T-helper 1 cell (primary cell): ENCODE data around the gene CRIP1.

Experiments used
- DNase-seq, 5 donors: peaks; one replicate each; pipeline ENCODE4 v3.0.0-alpha.2; 2012 to 2020
- total RNA-seq, 4 donors: gene quantifications; one replicate each; lab custom pipeline; 2026; lab: John Stamatoyannopoulos, UW

CRIP1 gene, protein sequence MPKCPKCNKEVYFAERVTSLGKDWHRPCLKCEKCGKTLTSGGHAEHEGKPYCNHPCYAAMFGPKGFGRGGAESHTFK
- 38.0 to 63.9 (median 47.2) reads per million in 4 donors for total RNA-seq

- DNase-seq: no peak
Measured at GRCh38 chr14:105486163-105486973, at the start of gene CRIP1. TSS of gene CRIP1 (plus strand) at chr14:105486886. CDS start at chr14:105487260, 374 bp downstream.

DNA sequence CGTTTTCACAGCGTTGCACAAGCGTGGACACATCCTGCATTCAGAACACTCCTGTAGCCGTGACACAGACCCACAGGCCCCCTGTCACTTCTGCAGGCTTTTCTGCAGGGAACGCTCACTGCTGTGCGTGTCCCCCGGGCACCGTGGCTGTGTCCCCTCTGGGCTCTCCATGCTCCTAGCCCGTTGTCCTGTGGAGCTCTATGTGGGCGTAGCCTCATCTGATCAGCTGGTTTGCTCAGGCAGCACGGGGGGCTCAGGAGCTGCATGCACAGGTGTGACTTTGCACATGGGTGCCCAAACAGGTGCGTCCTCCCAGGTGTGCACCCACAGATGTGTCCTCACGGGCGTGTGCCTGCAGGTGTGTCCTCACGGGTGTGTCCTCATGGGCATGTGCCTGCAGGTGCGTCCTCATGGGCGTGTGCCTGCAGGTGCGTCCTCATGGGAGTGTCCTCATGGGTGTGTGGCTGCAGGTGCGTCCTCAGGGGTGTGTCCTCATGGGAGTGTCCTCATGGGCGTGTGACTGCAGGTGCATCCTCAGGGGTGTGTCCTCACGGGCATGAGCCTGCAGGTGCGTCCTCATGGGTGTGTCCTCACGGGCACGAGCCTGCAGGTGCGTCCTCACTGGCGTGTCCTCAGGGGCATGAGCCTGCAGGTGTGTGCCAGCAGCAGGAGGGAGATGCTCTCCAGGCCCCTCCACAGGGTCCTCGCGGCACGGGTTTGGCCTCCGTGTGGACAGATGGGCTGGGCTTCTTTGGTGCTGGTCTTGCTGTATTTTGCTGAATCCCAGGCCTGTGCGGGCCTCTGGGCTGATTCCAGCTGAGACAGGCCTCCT is 49.6 kb upstream of the CRIP1 start:
- DNase-seq: no peak

DNA sequence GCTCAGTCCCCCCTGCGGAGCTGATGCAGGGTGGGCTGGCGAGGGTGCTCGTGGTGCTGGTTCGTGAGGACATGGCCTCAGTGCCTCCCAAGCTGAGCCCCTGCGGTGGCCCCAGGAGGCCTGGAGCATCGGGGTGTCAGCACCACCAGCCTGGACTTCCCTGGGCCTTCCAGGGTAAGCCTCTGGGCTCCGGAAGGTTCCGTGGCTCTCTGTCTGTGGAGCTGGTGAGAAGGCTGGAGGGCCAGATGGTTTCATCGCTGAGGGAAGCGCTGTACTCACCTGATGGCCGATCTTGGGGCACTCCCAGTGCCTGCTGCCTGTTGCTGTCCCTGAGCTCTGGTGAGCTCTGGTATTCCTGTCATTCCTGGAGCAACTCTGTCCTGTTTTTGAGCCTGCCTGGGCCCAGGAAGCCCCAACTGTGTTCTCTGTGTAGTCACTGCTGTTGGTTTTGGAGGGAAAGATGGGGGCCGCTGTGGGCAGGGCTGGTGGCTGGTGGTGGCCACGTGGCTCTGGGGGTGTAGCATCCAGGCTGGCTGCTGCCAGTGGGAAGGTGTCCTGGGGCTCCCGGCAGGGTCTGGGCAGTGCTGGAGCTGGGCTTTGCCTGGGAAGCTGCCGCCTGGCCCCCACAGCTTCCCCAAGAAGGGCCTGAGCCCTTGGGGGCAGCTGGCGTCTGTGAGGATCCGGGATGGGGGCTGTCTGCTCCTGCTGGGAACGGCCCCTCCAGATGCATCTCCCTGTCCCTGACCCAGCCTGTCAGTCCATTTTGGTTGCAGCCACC is 48.8 kb upstream of the CRIP1 start:
- DNase-seq: no peak

GRCh38 chr14:105439179-105439578 is 47.5 kb upstream of the CRIP1 start:
- no peak for DNase-seq

DNA sequence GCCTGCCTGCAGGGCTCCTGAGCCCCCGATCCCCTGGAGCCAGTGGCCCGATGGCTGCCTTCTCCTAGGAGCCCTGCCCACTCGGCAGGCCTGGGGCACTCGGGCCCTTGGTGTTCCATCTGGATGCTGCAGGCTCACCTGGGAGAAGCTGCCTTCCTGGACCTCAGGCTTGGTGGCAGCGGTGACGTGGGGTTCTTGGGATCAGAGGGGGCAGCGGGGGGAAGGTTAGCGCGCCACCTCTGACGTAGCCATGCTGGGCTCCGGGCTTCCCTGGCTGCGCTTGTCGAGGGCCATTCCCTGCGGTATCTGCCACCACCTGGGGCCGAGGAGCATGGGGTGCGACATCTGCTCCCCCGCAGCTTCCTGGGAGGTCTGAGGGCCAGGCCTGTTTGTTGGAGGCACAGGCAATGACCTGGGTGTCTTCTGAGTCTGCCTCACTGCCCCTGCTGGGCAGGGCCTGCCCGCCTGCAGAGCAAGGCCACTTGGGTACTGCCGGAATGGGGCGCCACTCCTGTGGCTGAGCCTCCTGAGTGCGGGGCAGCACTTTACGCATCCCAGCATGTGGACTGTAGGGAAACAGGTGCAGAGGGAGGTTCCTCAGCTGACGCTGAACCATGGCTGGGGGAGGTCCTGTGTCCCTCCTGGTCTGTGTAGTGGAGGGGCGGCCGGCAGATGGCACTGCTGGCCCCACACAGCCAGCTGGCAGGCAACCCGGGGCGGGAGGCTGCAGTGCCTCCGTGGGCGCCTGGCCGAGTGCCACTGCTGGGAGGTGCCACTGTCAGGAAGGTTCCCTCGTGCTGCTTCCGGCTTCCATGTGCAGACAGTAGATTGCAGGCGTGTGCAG is 46.8 kb upstream of the CRIP1 start:
- DNase-seq: no peak

- DNase-seq: no peak
Measured at GRCh38 chr14:105440554-105440900, 46.2 kb upstream of the CRIP1 start.

- no peak for DNase-seq
Measured at GRCh38 chr14:105440992-105441391, 45.7 kb upstream of the CRIP1 start.

GRCh38 chr14:105442125-105442524 is 44.6 kb upstream of the CRIP1 start:
- DNase-seq: no peak

DNA sequence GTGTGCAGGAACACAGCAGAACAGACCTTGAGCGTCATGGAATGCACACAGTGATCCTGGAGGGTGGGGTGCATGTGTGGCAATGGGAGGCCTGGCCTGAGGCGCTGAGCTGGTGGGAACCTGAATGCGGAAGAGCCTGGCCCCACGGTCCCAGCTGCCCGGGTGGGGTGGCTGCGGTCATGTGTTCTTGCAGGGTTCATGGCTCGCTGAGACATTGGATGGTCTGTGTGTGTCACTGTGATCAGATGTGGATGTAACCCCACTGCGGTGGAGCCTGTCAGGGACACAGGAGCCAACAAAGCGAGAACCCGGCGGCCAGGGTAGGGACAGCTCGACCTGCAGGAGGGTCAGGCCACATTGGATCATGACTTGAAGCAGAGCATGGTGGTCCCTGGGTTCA is 43.9 kb upstream of the CRIP1 start:
- DNase-seq: peak in 1 of 5 donors; percentile 6

DNA sequence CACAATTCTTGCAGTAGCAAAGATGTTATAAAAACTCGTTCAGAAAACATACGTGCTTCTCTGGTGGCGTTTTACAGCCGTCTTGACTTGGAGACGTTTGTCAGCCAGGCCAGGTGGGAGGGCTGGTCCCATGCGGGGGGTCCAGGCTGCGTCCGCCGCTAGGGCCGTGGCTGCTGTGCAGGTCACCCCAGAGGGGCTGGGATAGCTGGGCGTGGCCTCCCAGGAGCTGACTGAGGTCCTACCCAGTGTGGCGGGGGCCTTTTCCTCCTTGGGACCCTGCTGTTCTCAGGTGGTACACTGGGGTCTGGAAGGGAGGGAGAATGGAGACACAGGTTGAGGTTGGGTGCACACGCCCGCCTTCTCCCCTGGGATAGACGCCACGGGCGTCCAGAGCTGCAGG is 41.8 kb upstream of the CRIP1 start:
- peak in 1 of 5 donors; percentile 9 for DNase-seq

- DNase-seq: peak in 1 of 5 donors; percentile 9
Measured at GRCh38 chr14:105445290-105445689, 41.4 kb upstream of the CRIP1 start.

DNA sequence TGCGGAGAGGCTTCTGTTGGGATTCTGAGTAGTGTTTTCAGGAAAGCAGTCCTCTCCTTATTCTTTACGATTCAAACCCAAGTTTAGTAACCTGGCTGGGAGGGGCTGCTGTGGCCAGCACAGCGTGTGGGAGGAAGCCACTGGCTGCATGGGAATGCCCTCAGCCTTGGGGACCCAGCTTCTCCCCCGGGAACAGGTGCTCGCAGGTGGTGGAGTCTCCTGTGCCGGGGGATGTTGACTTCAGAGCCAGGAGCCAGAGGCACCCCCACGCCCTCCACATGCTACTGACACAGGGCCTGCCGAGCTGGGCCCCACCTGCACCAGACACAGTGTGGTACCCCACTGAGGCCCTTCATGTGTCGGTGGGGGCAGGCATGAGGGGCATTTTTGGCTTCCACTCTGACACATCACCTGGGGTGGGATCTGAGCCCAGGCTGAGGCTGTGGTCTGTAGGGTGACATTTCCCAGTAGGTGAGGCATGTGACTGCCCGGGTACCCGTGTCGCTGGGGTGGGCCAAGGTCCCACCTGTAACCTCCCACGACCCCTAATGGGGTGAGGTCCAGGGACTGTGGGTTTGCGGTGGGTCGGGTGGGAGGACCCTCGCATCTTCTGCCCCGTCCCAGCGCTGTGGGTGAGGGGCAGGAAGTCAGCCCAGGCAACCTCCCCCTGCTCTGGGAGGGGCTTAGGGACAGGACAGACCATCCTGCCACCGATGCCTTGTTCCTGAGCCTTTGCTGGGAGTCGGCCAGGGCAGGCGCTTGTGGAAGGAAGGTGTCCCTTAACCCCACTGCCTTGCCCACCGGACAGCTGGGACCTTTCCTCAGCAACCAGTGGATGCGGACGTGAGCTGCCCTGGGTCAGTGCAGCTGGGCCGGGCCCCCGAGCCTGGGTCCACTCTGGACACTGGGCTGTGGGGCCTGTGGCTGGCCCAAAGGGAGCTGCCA is 40.5 kb upstream of the CRIP1 start:
- DNase-seq: peak in 1 of 5 donors; percentile 7

- DNase-seq: peak in 1 of 5 donors; percentile 8
Measured at GRCh38 chr14:105446971-105447370, 39.7 kb upstream of the CRIP1 start.

- DNase-seq: peak in 1 of 5 donors; percentile 12
Measured at GRCh38 chr14:105447651-105448640, 38.7 kb upstream of the CRIP1 start.

DNA sequence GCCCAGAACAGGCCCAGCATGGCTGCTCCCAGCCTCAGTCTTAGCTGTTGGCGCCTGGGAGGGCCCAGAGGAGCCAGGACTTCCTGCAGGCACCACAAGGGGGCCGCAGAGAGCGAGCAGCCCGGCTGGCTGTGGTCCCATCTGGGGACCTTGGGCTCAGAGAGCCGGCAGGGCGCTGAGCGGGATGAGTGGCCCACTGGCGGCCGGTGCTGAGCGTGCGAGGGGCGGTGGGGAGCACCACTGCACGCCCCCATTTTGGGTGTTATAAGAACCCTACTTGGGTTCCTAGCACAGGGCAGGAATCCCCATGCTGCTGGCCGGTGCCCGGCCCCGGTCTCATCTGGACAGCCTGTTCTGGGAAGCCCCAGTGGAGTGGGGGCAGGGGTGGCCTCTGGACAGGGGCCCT is 38.0 kb upstream of the CRIP1 start:
- DNase-seq: peak; percentile 29 to 66 (median 50)

DNA sequence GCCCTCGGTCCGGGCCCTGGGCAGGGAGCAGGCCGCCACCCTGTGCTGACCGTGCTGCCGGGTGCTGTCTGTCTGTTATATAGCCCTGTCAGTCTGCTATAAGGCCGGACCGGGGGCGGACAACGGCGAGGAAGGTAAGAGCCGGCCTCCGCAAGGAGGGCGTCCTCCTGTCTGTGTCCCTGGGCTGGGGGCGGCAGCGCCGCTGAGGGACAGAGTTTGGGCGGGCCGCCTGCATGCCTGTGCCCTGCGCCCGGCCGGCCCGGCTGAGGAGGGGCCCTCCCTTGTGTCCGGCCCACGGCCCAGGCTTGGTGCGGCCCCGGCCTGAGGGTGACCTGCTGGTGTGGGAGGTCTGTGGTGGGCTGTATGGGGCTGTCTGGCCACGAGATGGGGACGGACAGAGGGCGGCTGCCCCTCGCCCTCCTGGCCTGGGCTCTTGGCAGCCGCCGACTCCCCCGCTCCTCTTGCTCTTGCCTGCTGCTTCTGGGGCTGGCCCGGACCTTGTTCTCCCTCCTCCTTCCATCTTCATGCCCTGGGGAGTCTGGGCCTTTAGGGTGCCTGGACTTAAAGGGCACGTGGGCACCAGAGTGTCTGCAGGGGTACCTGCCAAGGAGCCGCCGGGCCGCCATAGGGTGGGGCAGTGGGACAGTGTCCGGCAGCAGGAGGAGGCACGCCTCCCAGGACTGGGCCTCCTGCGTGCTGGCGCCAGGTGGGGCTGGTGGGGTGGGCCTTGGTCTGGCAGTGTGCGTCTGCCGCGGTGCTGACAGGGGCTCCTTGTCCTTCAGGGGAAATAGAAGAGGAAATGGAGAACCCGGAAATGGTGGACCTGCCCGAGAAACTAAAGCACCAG is 37.2 kb upstream of the CRIP1 start:
- DNase-seq: peak in 2 of 5 donors; percentile 5 to 7

GRCh38 chr14:105450123-105450505 is 36.6 kb upstream of the CRIP1 start:
- no peak for DNase-seq
